MM.1S (cell line): ENCODE data around the gene CDKL5.

ENCODE experiments used
- DNase-seq: peaks from one replicate; pipeline ENCODE4 v3.0.0-alpha.2; 2015
- H2AFZ ChIP-seq: fragments of 300-600 bp; sonication (generic); 2 replicates; pipeline ENCODE4 v1.6.0; 2016; ENCODE audit warnings: antibody characterized with exemption, low read length
- H3F3A ChIP-seq: fragments of 300-600 bp; sonication (generic); 2 replicates; pipeline ENCODE4 v1.6.1; 2016; ENCODE audit warnings: mild to moderate bottlenecking, antibody characterized with exemption, low read length, moderate library complexity, mixed read lengths; ENCODE audit not compliant: insufficient read depth
- H3K27ac ChIP-seq: fragments of 300-600 bp; sonication (generic); 2 replicates; pipeline ENCODE4 v1.5.1; 2016; ENCODE audit warnings: mild to moderate bottlenecking, low read length
- H3K27me3 ChIP-seq: fragments of 300-600 bp; sonication (generic); replicated peaks from 2 replicates; pipeline ENCODE4 v1.6.0; 2016; ENCODE audit warnings: low read length; ENCODE audit not compliant: insufficient read depth
- H3K36me3 ChIP-seq: fragments of 300-600 bp; sonication (generic); replicated peaks from 2 replicates; pipeline ENCODE4 v1.6.1; 2016; ENCODE audit warnings: mild to moderate bottlenecking, low read length, mixed read lengths; ENCODE audit not compliant: insufficient read depth
- H3K4me1 ChIP-seq: fragments of 300-600 bp; sonication (generic); 2 replicates; pipeline ENCODE4 v1.6.1; 2016; ENCODE audit warnings: low read length, mixed read lengths
- H3K4me2 ChIP-seq: fragments of 300-600 bp; sonication (generic); 2 replicates; pipeline ENCODE4 v1.6.0; 2016; ENCODE audit warnings: low read depth, low read length
- H3K4me3 ChIP-seq: fragments of 300-600 bp; sonication (generic); 2 replicates; pipeline ENCODE4 v1.5.1; 2016; ENCODE audit warnings: low read length, mixed read lengths
- H3K79me2 ChIP-seq: fragments of 300-600 bp; sonication (generic); 2 replicates; pipeline ENCODE4 v1.6.1; 2016; ENCODE audit warnings: mixed run types, low read length, mixed read lengths
- H3K9ac ChIP-seq: fragments of 300-600 bp; sonication (generic); 2 replicates; pipeline ENCODE4 v1.6.1; 2016; ENCODE audit warnings: low read length, mixed read lengths
- H3K9me2 ChIP-seq: fragments of 300-600 bp; sonication (generic); replicated peaks from 2 replicates; pipeline ENCODE4 v1.6.1; 2016; ENCODE audit warnings: mild to moderate bottlenecking, low read length, mixed read lengths; ENCODE audit not compliant: insufficient read depth
- H3K9me3 ChIP-seq: fragments of 300-600 bp; sonication (generic); replicated peaks from 2 replicates; pipeline ENCODE4 v1.6.1; 2016; ENCODE audit warnings: mild to moderate bottlenecking, low read length, mixed read lengths; ENCODE audit not compliant: insufficient read depth
- H4K20me1 ChIP-seq: fragments of 300-600 bp; sonication (generic); 2 replicates; pipeline ENCODE4 v1.6.1; 2016; ENCODE audit warnings: mild to moderate bottlenecking, low read length, moderate library complexity, mixed read lengths; ENCODE audit not compliant: insufficient read depth
- CTCF ChIP-seq: fragments of 300-600 bp; sonication (generic); IDR thresholded peaks from 2 replicates; pipeline ENCODE4 v1.5.1; 2016; ENCODE audit warnings: antibody characterized with exemption, low read length, mixed read lengths
- EZH2 ChIP-seq: fragments of 300-600 bp; sonication (generic); optimal IDR thresholded peaks from 2 replicates; pipeline ENCODE3; 2017; ENCODE audit warnings: low read depth, mild to moderate bottlenecking, antibody characterized with exemption, low read length, mixed read lengths
- EZH2phosphoT487 ChIP-seq: fragments of 300-600 bp; sonication (generic); IDR thresholded peaks from 2 replicates; pipeline ENCODE4 v1.6.1; 2018; ENCODE audit warnings: antibody characterized with exemption, low read length

The CDKL5 gene

GRCh38 chrX:18406531-18407266 is 18.7 kb upstream of the CDKL5 start:
- Histone ChIP-seq H3K27me3 (no peaks in the 10 kb centered on the region), H3K27ac (no peak overlapping the region), H3K36me3 (no peaks in the 10 kb centered on the region), H4K20me1 (no peaks in the 10 kb centered on the region), H3K4me3 (no peak overlapping the region), H3K9ac (no peak overlapping the region), H3F3A (no peaks in the 10 kb centered on the region), H3K79me2 (no peaks in the 10 kb centered on the region), H3K9me2 (no peaks in the 10 kb centered on the region), H3K4me1 (no peaks in the 10 kb centered on the region), H2AFZ (no peak overlapping the region), H3K9me3 (no peaks in the 10 kb centered on the region), H3K4me2 (no peak overlapping the region)
- DNase-seq: no peak
- TF ChIP-seq EZH2phosphoT487 (no peak), CTCF (no peak), EZH2 (no peak)

- Histone ChIP-seq H3K4me1 (no peaks in the 10 kb centered on the region), H3K27me3 (no peaks in the 10 kb centered on the region), H3K36me3 (no peaks in the 10 kb centered on the region), H3K9ac (no peak overlapping the region), H3K4me3 (no peak overlapping the region), H3K4me2 (no peak overlapping the region), H3K79me2 (no peaks in the 10 kb centered on the region), H4K20me1 (no peaks in the 10 kb centered on the region), H3K9me3 (no peaks in the 10 kb centered on the region), H2AFZ (no peak overlapping the region), H3K27ac (no peak overlapping the region), H3F3A (no peaks in the 10 kb centered on the region), H3K9me2 (no peaks in the 10 kb centered on the region)
- no peak for DNase-seq
- no peak for TF ChIP-seq EZH2phosphoT487
- no peak for TF ChIP-seq CTCF
- TF ChIP-seq EZH2: no peak
Observed at GRCh38 chrX:18410038-18410437, 15.4 kb upstream of the CDKL5 start.

- TF ChIP-seq CTCF (no peak), EZH2 (no peak), EZH2phosphoT487 (no peak)
- DNase-seq: no peak
Observed at GRCh38 chrX:18415386-18415785, 10.0 kb upstream of the CDKL5 start.

More at GRCh38 chrX:18415386-18415785, 10.0 kb upstream of the CDKL5 start:
- Histone ChIP-seq H3K9ac (no peak overlapping the region), H3K27ac (no peak overlapping the region), H3K4me3 (no peak overlapping the region), H3K36me3 (no peaks in the 10 kb centered on the region), H2AFZ (no peak overlapping the region), H3K4me1 (no peaks in the 10 kb centered on the region), H4K20me1 (no peaks in the 10 kb centered on the region), H3F3A (no peaks in the 10 kb centered on the region), H3K79me2 (no peaks in the 10 kb centered on the region), H3K9me2 (no peaks in the 10 kb centered on the region), H3K4me2 (no peak overlapping the region), H3K27me3 (no peaks in the 10 kb centered on the region), H3K9me3 (no peaks in the 10 kb centered on the region)
